HG02884 (cell line): ENCODE measurements around the gene CYBB.
"Not testable (repeated sequence)": the region's sequence is repeated elsewhere in the genome, so short reads cannot be mapped to it uniquely, and the experiment has no call there.

ENCODE experiments used
- ATAC-seq: cut with Tn5 transposase; IDR thresholded peaks from one replicate; pipeline ENCODE4 v1.9.1; 2021; ENCODE audit warnings: mild to moderate bottlenecking, moderate library complexity; ENCODE audit not compliant: unreplicated experiment

CYBB gene

DNA sequence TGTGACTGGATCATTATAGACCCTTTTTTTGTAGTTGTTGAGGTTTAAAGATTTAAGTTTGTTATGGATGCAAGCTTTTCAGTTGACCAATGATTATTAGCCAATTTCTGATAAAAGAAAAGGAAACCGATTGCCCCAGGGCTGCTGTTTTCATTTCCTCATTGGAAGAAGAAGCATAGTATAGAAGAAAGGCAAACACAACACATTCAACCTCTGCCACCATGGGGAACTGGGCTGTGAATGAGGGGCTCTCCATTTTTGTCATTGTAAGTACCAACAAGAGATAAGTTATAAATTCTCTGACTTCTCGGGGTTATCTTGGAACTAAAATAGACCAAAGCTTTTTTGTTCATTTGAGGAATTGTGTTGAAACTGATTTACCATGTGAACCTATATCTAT is at the start of gene CYBB:
Gene CYBB (plus strand): TSS at position 203 of the 400 bp plus-strand sequence. CDS start 19 bp downstream, at position 222.
- ATAC-seq = peak; percentile 32

DNA sequence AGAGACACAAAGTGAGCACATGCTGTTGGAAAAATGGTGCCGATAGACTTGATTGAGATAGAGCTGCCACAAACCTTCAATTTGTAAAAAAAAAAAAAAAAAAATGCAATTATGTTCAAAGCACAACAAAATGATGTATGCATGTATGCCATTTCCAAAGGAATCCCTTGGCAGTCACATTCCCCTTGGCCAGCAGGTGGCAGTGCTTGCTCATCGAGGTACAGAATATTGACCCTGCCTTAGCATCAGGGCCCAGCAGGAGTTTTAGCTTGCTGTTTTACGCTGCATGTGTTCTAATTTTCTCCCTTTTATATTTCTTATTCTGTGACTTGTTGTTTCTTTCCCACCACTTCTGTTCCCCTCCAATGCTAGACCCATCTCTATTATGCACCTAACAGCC is 34.5 kb upstream of the CYBB start:
- ATAC-seq = peak; percentile 41

DNA sequence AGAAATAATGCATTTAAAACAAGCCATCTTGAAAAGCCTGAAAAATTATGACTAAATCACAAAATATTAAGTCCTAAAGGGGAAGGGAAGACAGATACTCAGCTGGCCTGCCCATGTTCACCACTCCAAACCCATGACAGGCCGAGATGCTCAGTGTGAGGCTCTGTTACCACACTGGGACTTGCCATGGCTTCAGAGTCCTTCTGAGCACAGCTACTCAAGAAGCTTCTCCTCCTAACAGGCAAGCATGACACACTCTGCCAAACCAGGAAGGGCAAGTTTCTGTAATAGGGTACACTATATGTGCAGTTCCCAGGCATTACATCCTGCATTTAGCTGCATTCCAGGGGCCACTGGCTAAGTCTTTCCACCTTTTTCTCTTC is 34.0 kb upstream of the CYBB start:
- ATAC-seq = peak; percentile 21

DNA sequence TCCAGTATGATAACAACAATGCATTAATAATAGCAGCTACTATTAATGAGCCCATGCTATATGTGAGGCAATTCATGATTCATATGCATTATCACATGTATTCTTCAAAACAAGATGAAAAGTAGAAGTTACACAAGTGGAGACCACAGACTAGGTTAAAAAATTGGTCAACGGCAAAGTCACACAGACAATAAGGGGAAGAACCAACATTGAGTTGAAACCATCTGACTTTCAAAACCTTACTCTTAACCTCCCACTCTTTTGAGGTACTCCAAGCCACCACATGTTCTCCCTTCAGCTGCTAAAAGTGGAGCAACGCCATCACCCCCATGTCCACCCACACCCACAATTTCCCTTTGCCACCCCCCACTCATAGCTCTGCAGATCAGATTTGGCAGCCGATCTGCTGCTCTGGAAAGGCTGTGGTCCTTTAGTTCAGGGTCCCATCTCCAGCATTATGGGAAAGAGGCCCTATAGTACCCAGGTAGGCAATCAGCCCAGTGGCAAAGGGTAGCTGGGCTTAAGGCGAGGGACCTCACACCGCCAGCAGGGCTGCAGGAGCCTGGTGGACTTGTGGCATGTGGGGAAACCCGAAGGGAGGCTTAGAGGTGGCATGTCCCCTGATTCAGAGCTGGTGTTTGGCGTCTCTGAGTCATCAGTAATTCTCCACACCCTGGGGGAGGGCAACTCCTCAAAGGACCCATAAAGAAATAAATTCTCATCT is 33.5 kb upstream of the CYBB start:
- peak; percentile 86 for ATAC-seq

DNA sequence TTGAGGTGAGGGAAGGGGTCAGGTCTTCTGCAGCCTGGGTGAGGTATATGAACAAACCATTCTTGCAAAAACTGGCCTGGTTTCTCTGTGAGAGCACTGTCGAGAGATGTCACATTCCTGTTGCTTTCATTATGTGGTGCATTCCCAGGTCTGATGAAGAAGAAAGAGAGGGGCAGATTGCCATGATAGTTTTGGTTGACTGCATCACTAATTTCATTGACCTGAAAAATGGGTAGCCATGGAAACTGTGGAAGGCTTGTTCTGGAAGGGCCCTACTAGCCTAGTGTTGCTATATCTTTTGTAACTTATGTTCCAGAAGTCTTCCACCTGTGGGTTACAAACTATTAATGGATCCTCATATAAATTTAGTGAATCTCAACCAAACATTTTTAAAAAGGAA is 32.9 kb upstream of the CYBB start:
- no peak for ATAC-seq

DNA sequence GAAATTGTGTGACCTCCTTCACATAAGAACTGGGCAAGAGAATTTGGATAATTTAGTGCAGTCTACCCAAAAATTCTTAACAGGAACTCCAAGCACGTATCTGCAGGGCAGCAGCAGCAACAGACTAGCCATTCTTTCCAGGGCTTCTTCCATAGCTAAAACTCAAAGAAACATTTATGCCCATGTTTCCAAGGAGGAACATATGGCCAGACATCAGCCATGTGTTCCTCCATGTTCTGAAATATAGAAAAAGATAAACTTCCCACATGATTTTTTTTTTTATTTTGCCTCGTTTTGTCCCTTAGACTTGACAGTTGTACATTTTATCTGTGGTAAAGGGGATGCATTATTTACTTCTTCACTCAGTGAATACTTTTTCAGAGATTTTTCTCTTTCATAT is 27.6 kb upstream of the CYBB start:
- ATAC-seq = no peak

DNA sequence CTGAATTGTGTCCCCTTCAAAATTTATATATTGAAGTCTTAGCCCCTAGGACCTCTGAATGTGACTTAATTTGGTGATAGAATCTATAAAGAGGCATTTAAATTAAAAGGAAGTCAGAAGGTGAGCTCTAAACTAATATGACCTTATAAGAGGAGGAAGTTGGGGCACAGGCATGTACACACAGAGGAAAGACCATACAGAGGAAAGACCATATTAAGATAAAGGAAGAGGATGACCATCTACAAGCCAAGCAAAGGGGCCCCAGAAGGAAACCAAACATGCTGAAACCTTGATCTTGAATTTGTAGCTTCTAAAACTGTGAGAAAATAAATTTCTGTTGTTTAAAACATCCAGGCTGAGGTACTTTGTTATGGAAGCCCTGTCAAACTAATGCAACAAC is 26.9 kb upstream of the CYBB start:
- ATAC-seq = no peak

DNA sequence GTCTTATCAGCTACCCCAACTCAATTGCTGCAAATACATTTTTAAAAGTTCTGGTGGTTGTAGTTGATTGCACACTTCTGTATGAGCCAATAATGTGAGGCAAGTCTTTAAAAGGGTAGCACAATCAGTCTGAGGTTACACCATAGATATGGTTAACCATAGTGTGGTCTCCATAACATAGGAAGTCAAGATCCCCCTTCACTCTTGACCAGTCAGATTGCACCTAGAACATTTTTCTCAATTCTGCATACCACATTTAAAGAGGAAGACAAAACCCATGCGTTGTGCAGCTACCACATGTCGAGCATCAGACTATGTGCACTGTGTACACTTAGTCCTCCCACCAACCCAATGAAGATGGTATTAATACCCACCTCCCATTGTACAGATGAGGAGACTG is 26.5 kb upstream of the CYBB start:
- ATAC-seq = peak; percentile 24

DNA sequence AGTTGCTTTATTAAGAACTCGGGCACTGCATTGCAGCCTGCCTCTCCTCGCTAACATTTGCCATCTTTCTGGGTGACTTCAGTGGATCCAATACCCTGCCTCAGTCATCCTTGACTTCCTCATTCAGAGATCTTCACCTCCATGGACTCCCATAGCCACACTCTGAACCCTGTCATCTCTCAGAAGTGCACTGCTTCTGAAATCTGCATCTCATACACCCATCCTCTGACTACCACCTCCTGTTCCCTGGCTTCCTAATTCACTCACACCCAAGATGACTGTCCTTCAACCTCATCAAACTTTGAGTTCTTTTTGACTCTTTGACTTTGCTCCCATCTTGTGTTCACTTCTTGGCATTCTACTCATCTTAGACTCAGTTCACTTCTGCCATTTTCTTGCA is 25.3 kb upstream of the CYBB start:
- no peak for ATAC-seq

DNA sequence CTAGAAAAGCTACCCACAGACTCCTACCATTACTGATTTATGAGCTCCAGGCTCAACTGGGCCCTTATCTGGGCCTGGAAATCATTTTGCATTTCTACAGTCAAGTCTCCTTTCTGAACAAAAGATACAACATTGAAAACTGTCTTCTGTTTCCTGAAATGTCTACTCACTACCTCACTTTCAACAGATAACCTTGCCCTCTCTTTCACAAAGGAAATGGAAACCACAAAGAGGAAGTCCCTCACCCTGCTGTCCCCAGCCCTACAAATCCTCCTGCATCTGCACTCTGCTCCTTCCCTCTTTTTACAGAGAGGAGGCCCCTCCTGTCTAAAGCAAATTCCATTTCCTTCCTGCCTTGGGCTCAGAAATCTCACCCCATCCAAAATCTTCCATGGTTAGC is 24.8 kb upstream of the CYBB start:
- ATAC-seq = peak; percentile 85

DNA sequence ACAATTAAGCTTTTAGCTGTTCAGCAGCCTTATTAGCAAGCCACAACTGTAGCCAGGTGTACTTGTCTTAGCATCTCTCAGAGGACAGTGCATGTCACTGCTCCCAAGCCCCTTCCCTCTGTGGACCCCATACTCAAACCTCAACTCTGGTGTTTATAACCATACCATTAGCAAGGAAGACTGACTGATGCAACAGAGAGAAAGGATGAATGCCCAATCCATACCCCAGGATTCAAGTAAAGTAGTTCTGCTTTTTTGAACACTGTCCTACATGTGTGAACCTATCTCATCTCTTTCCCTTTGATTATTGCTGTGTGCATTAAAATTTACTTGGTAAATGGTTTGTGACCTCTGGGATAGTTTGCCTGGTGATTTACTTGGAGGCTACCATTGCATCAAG is 22.8 kb upstream of the CYBB start:
- ATAC-seq = no peak

DNA sequence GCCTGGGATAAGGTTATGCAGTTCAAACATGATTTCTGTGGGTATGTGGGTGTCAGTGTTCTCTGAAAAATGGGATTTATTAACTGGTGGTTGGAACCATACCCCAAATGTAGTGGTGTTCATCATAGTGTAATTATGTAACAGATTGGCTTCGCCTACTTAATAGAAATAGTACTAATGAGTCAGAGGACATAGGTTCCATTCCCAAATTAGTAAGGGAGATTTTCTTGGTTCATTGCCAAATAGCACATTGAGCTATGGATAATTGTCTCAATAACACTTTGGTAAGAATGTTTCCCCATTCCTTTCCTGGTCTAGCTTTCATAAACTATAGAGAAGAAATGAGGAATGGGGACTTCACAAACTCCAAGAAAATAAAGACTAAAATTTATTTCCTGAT is 20.5 kb upstream of the CYBB start:
- ATAC-seq = no peak

DNA sequence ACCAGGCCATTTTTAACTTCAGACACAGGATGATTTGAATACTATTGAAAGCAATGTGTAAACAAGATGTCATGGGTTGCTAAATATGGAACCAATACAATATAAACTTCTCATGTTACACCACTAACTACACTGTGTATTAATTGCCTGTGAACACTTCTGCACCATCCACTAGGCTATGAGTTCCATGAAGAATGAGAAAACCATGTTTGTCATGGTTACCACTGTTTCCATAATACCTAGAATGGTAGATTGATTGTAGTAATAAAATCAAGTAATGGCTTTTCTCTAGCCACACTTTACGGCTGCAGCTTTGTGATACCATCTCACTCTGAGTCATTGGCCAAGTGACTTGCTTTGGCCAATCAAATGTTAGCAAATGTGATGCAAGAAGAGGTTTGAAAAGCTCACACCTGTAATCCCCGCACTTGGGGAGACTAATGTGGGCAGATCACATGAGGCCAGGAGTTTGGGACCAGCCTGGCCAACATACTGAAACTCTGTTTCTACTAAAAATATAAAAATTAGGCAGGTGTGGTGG is 19.9 kb upstream of the CYBB start:
- ATAC-seq = no peak

DNA sequence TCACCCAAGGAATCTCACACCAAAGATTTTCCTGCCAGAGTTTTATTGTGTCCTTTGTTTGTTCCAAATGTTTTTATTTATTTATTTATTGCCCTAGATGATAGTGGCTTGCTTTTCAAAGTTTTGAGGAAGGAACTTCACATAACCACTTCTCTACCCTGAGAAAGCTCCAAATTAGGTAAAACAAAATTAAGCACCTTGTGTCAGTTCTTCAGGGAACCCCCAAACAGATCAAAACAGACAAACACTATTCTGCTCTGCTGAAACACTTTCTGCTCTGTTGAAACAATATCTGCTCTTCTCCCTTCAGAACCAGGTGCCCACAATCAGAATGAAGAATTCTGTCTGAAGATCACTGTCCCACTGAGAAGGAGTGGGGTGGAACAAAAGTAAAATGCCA is 16.5 kb upstream of the CYBB start:
- ATAC-seq = no peak

DNA sequence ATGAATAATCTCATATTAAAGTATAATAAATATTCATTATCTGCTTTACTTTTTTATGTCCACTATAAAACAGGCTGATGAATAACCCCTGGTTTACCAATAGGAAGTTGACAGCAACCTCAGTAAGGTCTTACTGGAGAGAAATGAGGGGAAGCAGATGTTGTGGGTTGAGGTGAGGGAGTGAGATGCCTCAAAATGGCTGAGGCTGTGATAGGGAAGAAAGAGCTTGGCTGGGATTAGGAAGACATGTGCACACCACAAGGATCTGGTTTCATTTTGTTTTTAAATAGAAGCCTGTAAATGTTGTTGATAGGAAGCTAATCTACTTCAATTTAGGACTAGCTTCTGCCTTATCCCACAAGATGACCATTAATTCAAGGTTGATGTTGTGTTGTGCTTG is 14.4 kb upstream of the CYBB start:
- ATAC-seq = no peak

DNA sequence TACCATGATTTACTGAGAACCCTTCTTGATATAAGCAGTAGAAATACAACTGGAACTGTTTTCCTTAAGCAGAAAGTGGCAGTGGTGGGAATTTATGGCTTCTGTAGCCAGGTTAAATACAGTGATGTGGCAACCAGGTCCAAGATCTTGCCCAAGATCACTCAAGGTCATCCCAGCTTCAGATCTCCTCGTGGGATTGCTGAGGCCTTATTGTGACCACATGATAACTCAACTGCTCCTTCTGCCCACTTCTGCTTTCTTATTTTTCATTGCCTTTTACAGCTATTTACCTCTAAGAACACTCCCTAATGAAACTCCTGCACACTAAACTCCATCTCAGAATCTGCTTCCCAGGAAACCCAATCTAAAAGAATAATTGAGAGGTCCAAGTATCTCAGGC is 12.4 kb upstream of the CYBB start:
- ATAC-seq = no peak

DNA sequence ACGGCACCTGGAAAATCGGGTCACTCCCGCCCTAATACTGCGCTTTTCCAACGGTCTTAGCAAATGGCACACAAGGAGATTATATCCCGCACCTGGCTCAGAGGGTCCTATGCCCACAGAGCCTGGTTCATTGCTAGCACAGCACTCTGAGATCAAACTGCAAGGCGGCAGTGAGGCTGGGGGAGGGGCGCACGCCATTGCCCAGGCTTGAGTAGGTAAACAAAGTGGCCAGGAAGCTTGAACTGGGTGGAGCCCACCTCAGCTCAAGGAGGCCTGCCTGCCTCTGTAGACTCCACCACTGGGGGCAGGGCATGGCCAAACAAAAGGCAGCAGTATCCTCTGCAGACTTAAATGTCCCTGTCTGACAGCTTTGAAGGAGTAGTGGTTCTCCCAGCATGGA is 11.0 kb upstream of the CYBB start:
- not testable (repeated sequence) for ATAC-seq

DNA sequence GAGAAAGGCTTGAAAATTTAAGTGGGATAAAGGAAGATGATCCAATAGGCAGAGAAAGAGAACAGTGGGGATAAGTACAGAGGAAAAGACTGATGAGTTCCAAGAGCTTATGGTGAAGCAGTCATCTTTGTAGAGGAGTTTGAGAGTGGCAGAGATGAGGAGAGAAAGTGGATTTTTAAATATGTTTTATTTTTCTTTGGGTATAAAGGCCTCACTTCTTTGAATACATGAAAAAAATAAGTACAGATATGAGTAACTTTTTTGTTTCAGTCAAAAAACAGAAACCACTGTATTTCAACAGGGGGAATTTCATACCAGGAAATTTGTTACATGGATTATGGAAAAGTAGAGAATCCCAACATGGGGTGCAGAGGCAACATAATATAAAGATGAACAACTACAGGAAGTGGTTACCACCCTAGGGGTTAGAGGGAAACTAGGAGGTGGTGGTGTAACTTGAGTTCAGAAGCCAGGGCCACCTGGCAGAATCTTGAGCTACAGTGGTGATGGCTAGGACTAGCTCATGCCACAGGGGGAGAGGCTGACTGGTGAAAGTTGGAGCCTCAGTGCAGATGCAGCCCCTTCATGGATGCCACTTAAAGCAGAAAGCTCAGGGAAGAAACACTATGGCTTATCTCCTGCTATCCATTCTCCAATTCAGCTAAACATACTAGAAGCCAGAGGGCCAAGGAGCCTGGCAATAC is 3.4 kb upstream of the CYBB start:
- ATAC-seq = peak; percentile 58

DNA sequence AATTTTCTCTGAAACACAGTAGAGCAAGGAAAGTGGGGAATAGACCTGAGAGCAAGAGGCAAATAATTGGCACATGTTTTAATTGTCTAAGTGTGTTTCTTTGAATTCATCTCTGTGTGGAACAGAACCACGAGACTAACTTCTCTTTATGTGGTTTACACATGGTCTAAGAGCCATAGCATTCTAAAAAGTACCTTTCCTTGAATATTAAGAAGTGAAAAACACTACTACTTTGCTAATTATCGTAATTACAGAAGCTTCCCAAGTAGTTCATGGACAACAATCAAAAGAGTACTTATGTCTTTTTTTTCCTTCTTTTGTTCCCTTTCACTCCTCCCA is 2.9 kb upstream of the CYBB start:
- ATAC-seq = no peak

DNA sequence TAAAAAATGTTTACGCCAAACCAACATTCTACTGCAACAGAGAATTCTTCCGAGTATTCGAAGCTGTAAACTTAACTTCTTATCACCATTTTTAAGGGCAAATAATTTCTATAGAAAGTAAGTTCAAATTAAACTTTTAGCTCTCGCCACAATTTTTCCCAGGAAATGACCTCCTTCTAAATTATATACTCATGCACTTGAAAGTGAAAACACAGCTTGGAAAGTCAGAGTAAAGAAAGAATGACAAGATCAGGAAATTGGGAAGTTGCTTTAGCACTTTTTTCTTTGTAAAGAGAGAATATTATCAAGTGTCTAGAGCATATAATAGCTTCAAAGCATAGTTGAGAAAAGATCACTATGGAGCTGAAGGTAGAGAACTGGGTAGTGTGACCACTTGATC is 1.2 kb downstream of the CYBB start:
- no peak for ATAC-seq

DNA sequence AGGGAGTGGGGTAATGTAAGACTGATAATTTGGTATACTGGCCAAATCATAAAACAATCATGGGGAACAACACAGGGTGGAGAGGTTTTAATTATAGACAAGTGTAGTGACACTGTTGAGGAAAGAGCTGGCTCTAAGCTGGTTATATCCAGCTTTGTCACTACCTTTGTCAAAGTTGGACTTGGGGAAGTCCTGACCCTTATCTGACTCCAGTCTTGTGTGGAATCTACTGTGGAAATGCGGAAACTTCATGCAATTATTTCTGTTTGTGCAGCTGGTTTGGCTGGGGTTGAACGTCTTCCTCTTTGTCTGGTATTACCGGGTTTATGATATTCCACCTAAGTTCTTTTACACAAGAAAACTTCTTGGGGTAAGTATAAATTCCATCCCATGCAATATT is 2.0 kb downstream of the CYBB start:
- ATAC-seq = peak; percentile 12

DNA sequence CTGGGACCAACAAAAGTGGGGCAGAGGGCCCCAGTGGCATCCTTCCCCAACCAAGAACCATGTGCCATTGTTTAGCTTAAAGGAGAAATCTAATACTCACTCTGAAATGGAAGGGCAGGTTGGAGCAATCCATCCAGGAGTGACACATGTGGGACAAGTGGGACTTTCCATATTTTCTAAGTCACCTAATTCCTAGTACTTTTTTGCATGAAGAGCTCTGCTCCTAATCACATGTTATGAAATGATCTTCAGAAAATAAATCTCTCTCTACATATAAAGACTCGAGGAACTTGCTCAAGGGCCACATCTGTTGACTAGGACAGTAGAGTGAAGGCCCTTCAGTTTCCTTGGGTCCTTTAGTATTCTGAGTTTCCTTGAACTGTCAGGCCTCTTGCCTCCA is 2.5 kb downstream of the CYBB start:
- no peak for ATAC-seq

DNA sequence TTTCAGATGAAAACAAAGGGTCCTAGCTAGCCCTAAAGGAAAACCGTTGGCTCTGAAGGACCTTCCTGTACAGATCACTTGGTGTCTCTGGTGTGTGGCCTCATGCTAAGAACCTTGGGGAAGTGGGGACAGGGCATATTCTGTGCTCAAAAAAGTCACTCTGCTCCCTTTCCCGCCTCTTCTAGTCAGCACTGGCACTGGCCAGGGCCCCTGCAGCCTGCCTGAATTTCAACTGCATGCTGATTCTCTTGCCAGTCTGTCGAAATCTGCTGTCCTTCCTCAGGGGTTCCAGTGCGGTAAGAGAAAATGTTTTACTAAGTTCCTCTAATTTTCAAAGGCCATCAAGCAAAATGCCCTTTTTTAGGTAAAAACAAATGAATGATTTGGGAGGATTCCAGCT is 3.4 kb downstream of the CYBB start:
- no peak for ATAC-seq
